ACC112 (cell line): Measurements from ENCODE around the gene IPO8.
"Not testable (repeated sequence)": the region's sequence is repeated elsewhere in the genome, so short reads cannot be mapped to it uniquely, and the experiment has no call there.

Experiments
- H2AFZ ChIP-seq: fragments of 200-600 bp; sonication (generic); one replicate; pipeline ENCODE4 v1.6.0; 2017; ENCODE audit warnings: antibody characterized with exemption, low read length; ENCODE audit not compliant: unreplicated experiment
- H3K27ac ChIP-seq: fragments of 200-600 bp; sonication (generic); 2 replicates; pipeline ENCODE4 v1.5.1; 2014; ENCODE audit warnings: low read depth, mild to moderate bottlenecking, antibody characterized with exemption, low read length, moderate library complexity
- H3K27me3 ChIP-seq: fragments of 200-600 bp; sonication (generic); 2 replicates; pipeline ENCODE4 v1.6.1; 2014; ENCODE audit warnings: mild to moderate bottlenecking, antibody characterized with exemption, low read length, moderate library complexity, mixed read lengths; ENCODE audit not compliant: insufficient read depth
- H3K36me3 ChIP-seq: fragments of 200-600 bp; sonication (generic); 2 replicates; pipeline ENCODE4 v1.6.1; 2016; ENCODE audit warnings: mild to moderate bottlenecking, antibody characterized with exemption, low read length, moderate library complexity, mixed read lengths; ENCODE audit not compliant: insufficient read depth
- H3K4me1 ChIP-seq: fragments of 200-600 bp; sonication (generic); one replicate; pipeline ENCODE4 v1.6.1; 2016; ENCODE audit warnings: low read length, mixed read lengths; ENCODE audit not compliant: insufficient read depth, unreplicated experiment, control insufficient read depth
- H3K4me3 ChIP-seq: fragments of 200-600 bp; sonication (generic); 2 replicates; pipeline ENCODE4 v1.5.1; 2014; ENCODE audit warnings: mild to moderate bottlenecking, low read depth, low read length
- H3K79me2 ChIP-seq: fragments of 200-600 bp; sonication (generic); one replicate; pipeline ENCODE4 v1.6.0; 2016; ENCODE audit warnings: low read length; ENCODE audit not compliant: control insufficient read depth, unreplicated experiment, insufficient read depth

Gene IPO8

GRCh38 chr12:30610718-30611117, 85.0 kb downstream of the IPO8 start:
- no peak overlapping the region for H3K27ac ChIP-seq
- H3K4me3 ChIP-seq, result no peak overlapping the region
- H3K27me3 ChIP-seq, result no peaks in the 10 kb centered on the region
- no peaks in the 10 kb centered on the region for H3K79me2 ChIP-seq
- H3K36me3 ChIP-seq, result no peaks in the 10 kb centered on the region
- H2AFZ ChIP-seq, result no peak overlapping the region
- peaks cover 8% of the 10 kb centered on the region for H3K4me1 ChIP-seq

- not testable (repeated sequence) for H3K4me3 ChIP-seq, H3K36me3 ChIP-seq, H3K79me2 ChIP-seq, H2AFZ ChIP-seq, H3K27me3 ChIP-seq, H3K4me1 ChIP-seq, H3K27ac ChIP-seq
Measured at GRCh38 chr12:30609819-30610218, 85.8 kb downstream of the IPO8 start.

GRCh38 chr12:30604302-30604701, 91.4 kb downstream of the IPO8 start:
- peak overlapping the region; percentile 32 for H2AFZ ChIP-seq

GRCh38 chr12:30603129-30603528, 92.5 kb downstream of the IPO8 start:
- Histone ChIP-seq H3K79me2 (no peaks in the 10 kb centered on the region), H3K4me1 (no peaks in the 10 kb centered on the region), H2AFZ (no peak overlapping the region), H3K36me3 (no peaks in the 10 kb centered on the region), H3K4me3 (no peak overlapping the region), H3K27ac (no peak overlapping the region), H3K27me3 (no peaks in the 10 kb centered on the region)

More at GRCh38 chr12:30604302-30604701, 91.4 kb downstream of the IPO8 start:
- H3K36me3 ChIP-seq, H3K4me3 ChIP-seq, H3K4me1 ChIP-seq, H3K27ac ChIP-seq, H3K27me3 ChIP-seq, H3K79me2 ChIP-seq: not testable (repeated sequence)

GRCh38 chr12:30602678-30603077, 93.0 kb downstream of the IPO8 start:
- no peaks in the 10 kb centered on the region for H3K79me2 ChIP-seq
- no peak overlapping the region for H3K4me3 ChIP-seq
- no peaks in the 10 kb centered on the region for H3K4me1 ChIP-seq
- no peaks in the 10 kb centered on the region for H3K36me3 ChIP-seq
- H3K27me3 ChIP-seq, result no peaks in the 10 kb centered on the region
- no peak overlapping the region for H2AFZ ChIP-seq
- H3K27ac ChIP-seq, result no peak overlapping the region

- no peaks in the 10 kb centered on the region for H3K79me2 ChIP-seq
- no peak overlapping the region for H3K4me3 ChIP-seq
- H3K27ac ChIP-seq, result no peak overlapping the region
- no peaks in the 10 kb centered on the region for H3K27me3 ChIP-seq
- no peaks in the 10 kb centered on the region for H3K4me1 ChIP-seq
- H3K36me3 ChIP-seq, result no peaks in the 10 kb centered on the region
- H2AFZ ChIP-seq, result no peak overlapping the region
Measured at GRCh38 chr12:30599608-30600007, 96.1 kb downstream of the IPO8 start.

GRCh38 chr12:30598889-30599288, 96.8 kb downstream of the IPO8 start:
- Histone ChIP-seq H3K27me3 (no peaks in the 10 kb centered on the region), H3K27ac (no peak overlapping the region), H3K4me3 (no peak overlapping the region), H3K79me2 (no peaks in the 10 kb centered on the region), H3K4me1 (no peaks in the 10 kb centered on the region), H2AFZ (no peak overlapping the region), H3K36me3 (no peaks in the 10 kb centered on the region)

- no peaks in the 10 kb centered on the region for H3K79me2 ChIP-seq
- no peaks in the 10 kb centered on the region for H3K36me3 ChIP-seq
- H2AFZ ChIP-seq, result no peak overlapping the region
- H3K27me3 ChIP-seq, result no peaks in the 10 kb centered on the region
- no peak overlapping the region for H3K4me3 ChIP-seq
- no peaks in the 10 kb centered on the region for H3K4me1 ChIP-seq
- H3K27ac ChIP-seq, result no peak overlapping the region
Measured at GRCh38 chr12:30595742-30596141, 99.9 kb downstream of the IPO8 start.

GRCh38 chr12:30594509-30594908, 101.2 kb downstream of the IPO8 start:
- no peaks in the 10 kb centered on the region for H3K36me3 ChIP-seq
- no peaks in the 10 kb centered on the region for H3K79me2 ChIP-seq
- H2AFZ ChIP-seq, result no peak overlapping the region
- no peaks in the 10 kb centered on the region for H3K4me1 ChIP-seq
- H3K4me3 ChIP-seq, result no peak overlapping the region
- no peaks in the 10 kb centered on the region for H3K27me3 ChIP-seq
- no peak overlapping the region for H3K27ac ChIP-seq

- H3K79me2 ChIP-seq, H3K36me3 ChIP-seq, H3K4me3 ChIP-seq, H2AFZ ChIP-seq, H3K27ac ChIP-seq, H3K4me1 ChIP-seq, H3K27me3 ChIP-seq: not testable (repeated sequence)
Measured at GRCh38 chr12:30588572-30588971, 107.1 kb downstream of the IPO8 start.

GRCh38 chr12:30587782-30588181, 107.9 kb downstream of the IPO8 start:
- H3K4me3 ChIP-seq, result no peak overlapping the region
- no peaks in the 10 kb centered on the region for H3K79me2 ChIP-seq
- no peaks in the 10 kb centered on the region for H3K27me3 ChIP-seq
- H3K27ac ChIP-seq, result no peak overlapping the region
- H3K36me3 ChIP-seq, result no peaks in the 10 kb centered on the region
- H3K4me1 ChIP-seq, result no peaks in the 10 kb centered on the region
- H2AFZ ChIP-seq, result no peak overlapping the region

GRCh38 chr12:30585877-30586276, 109.8 kb downstream of the IPO8 start:
- H3K79me2 ChIP-seq, result no peaks in the 10 kb centered on the region
- no peaks in the 10 kb centered on the region for H3K36me3 ChIP-seq
- no peaks in the 10 kb centered on the region for H3K27me3 ChIP-seq

More at GRCh38 chr12:30585877-30586276, 109.8 kb downstream of the IPO8 start:
- Histone ChIP-seq H3K27ac (no peak overlapping the region), H3K4me1 (no peaks in the 10 kb centered on the region), H3K4me3 (no peak overlapping the region), H2AFZ (no peak overlapping the region)
